Tibial artery (tissue), 4 donors: ENCODE data around the gene SLC4A5.
A peak's percentile ranks its signal among the peaks of the same experiment; 100 is the strongest.
"Not testable (repeated sequence)": the region's sequence is repeated elsewhere in the genome, so short reads cannot be mapped to it uniquely, and the experiment has no call there.

Source experiments
- DNase-seq, 2 donors: peaks; one replicate each; pipeline ENCODE4 v3.0.0-alpha.2; 2019
- H3K27ac ChIP-seq, 2 donors: fragments of 200-600 bp; sonication (generic) in 1 of 2; 1 replicate in 1 of 2; 2 replicates in 1 of 2; pipeline ENCODE4 v1.5.1; 2018 to 2019; ENCODE audit warnings: mild to moderate bottlenecking in 1 of 2
- H3K27me3 ChIP-seq, 2 donors: fragments of 200-600 bp; sonication (generic) in 1 of 2; one replicate each; pipeline versions ENCODE4 v1.5.1 to v1.6.0; 2016 to 2019
- H3K36me3 ChIP-seq, 3 donors: fragments of 200-600 bp; sonication (generic) in 2 of 3; one replicate each; pipeline ENCODE4 v1.5.1; 2016 to 2019; ENCODE audit warnings: mild to moderate bottlenecking in 2 of 3
- H3K4me1 ChIP-seq, 4 donors: fragments of 200-600 bp; sonication (generic) in 2 of 4; 1 replicate in 3 of 4; 2 replicates in 1 of 4; pipeline ENCODE4 v1.5.1; 2016 to 2019
- H3K4me3 ChIP-seq, 2 donors: fragments of 200-600 bp; sonication (generic) in 1 of 2; 1 replicate in 1 of 2; 2 replicates in 1 of 2; pipeline ENCODE4 v1.5.1; 2018 to 2019; ENCODE audit warnings: mild to moderate bottlenecking in 2 of 2
- H3K9me3 ChIP-seq, 3 donors: fragments of 200-600 bp; sonication (generic) in 1 of 3; one replicate each; pipeline ENCODE4 v1.5.1; 2016 to 2019
- intact Hi-C: fragments of 100-400 bp; cut with DNase I; formaldehyde crosslinking; loops from one replicate; pipeline ENCODE4 v1.15.0; 2023; ENCODE audit warnings: low total_unique reads
- TF ChIP-seq, protein P1 (sequence below), 2 experiments: fragments of 200-600 bp in 1 of 2; fragments of 450-650 bp in 1 of 2; IDR thresholded peaks; one replicate each; pipeline ENCODE4 v1.5.1; 2017 to 2019; ENCODE audit warnings: antibody characterized with exemption in 2 of 2, mild to moderate bottlenecking in 1 of 2, moderate library complexity in 1 of 2

SLC4A5 gene

DNA sequence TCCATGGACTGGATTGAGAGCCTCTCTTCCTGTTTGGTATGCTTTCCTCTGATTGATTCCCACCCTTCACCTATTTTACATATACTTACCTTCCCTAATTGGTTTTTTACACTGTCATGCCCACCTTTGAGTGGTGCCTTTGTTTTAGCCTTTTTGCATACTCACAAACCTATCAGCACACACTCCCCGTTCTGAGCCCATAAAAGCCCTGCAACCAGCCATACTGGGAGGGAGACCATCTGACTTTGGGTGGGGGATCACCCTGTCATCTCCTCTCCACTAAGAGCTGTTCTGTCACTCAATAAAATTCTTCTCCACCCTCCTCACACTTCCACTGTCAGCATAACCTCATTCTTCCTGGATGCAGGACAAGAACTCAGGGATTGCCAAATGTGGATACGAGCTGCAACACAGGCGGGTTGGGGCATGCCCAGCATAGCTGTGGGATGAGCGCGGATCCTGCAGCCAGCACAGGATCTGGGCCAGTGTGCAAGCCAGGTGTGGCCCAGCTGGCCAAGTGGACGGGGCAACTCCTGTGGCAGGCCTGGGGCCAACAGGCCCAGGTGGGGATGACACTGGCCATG is 155.1 kb downstream of the SLC4A5 start:
- Histone ChIP-seq H3K9me3 (no peaks in the 10 kb centered on the region), H3K4me3 (no peak overlapping the region), H3K27me3 (no peaks in the 10 kb centered on the region), H3K27ac (no peak overlapping the region), H3K4me1 (no peaks in the 10 kb centered on the region), H3K36me3 (no peaks in the 10 kb centered on the region)
- TF ChIP-seq, protein P1, sequence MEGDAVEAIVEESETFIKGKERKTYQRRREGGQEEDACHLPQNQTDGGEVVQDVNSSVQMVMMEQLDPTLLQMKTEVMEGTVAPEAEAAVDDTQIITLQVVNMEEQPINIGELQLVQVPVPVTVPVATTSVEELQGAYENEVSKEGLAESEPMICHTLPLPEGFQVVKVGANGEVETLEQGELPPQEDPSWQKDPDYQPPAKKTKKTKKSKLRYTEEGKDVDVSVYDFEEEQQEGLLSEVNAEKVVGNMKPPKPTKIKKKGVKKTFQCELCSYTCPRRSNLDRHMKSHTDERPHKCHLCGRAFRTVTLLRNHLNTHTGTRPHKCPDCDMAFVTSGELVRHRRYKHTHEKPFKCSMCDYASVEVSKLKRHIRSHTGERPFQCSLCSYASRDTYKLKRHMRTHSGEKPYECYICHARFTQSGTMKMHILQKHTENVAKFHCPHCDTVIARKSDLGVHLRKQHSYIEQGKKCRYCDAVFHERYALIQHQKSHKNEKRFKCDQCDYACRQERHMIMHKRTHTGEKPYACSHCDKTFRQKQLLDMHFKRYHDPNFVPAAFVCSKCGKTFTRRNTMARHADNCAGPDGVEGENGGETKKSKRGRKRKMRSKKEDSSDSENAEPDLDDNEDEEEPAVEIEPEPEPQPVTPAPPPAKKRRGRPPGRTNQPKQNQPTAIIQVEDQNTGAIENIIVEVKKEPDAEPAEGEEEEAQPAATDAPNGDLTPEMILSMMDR (IDR thresholded peaks at IDR 0.05) = no peak
- DNase-seq = no peak
- intact Hi-C loops = no loop called here

DNA sequence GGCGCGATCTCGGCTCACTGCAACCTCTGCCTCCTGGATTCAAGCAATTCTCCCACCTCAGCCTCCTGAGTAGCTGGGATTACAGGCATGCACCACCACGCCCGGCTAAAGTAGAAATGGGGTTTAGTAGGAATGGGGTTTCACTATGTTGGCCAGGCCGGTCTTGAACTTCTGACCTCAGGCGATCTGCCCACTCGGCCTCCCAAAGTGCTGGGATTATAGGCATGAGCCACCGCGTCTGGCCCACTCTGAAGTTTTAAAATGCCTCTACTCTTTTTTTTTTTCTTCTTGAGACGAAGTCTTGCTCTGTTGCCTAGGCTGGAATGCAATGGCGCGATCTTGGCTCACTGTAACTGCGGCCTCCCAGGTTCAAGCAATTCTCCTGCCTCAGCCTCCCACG is 156.5 kb downstream of the SLC4A5 start:
- H3K9me3 ChIP-seq, H3K36me3 ChIP-seq, H3K27ac ChIP-seq, intact Hi-C loops, DNase-seq, H3K4me1 ChIP-seq, H3K4me3 ChIP-seq, H3K27me3 ChIP-seq: not testable (repeated sequence)

DNA sequence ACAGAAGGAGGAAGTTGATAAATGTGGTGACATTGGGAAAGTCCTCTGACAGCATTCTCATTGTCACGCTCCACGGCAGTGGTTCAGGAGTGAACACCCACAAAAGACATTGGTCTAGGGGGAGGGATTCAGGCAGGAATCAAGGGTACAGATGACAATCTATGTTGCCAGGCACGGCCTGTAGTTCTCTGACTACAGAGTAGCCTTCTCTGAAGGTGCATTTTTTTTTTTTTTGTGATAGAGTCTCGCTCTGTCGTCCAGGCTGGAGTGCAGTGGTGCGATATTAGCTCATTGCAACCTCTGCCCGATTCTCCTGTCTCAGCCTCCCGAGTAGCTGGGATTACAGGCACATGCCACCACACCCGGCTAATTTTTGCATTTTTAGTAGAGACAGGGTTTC is 157.2 kb downstream of the SLC4A5 start:
- Histone ChIP-seq H3K27me3 (no peaks in the 10 kb centered on the region), H3K4me1 (no peaks in the 10 kb centered on the region), H3K4me3 (no peak overlapping the region), H3K9me3 (no peaks in the 10 kb centered on the region), H3K36me3 (no peaks in the 10 kb centered on the region), H3K27ac (no peak overlapping the region)
- TF ChIP-seq, protein P1 (IDR thresholded peaks at IDR 0.05) = no peak
- intact Hi-C loops = no loop called here
- DNase-seq = no peak

DNA sequence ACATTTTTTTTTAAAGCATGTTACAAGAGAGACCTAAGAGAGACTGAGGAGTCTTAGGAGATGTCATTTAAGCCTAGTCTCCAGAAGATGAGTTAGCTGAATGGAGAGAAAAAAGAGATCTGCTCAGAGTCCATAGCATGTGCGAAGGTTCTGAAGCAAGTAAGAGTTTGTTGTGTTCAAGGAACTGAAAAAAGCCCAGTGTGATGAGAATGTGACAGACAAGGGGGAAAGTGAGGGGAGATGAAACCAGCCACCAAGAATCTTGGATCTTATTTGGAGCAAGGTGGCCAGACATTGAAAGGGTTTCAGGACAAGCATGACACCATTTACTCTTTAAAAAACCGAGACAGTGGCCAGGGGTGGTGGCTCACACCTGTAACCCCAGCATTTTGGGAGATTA is 159.3 kb downstream of the SLC4A5 start:
- TF ChIP-seq, protein P1 (IDR thresholded peaks at IDR 0.05) = no peak
- intact Hi-C loops = no loop called here

DNA sequence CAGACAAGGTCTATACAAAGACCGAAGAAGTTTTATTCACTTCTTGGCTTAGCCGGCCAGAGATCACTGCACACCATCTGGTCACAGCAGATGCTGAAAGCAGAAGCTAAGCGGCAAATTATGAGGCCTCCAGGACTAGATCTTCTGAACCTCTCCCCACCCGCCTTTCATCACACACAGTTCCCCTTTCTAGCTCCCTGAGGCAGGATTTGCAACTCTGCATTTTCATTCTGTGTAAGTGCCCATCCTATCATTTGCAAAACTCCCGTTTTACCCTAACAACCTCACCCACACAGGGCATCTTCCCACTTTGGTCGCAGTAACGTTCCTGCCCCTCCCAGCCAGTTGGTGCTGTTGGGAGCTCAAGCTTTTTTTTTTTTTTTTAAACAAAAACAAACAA is 161.5 kb downstream of the SLC4A5 start:
- Histone ChIP-seq H3K9me3 (no peaks in the 10 kb centered on the region), H3K27me3 (no peaks in the 10 kb centered on the region), H3K4me3 (no peak overlapping the region), H3K36me3 (no peaks in the 10 kb centered on the region), H3K27ac (no peak overlapping the region), H3K4me1 (peaks cover 0 to 18% (median 10%) of the 10 kb centered on the region in 4 donors)
- DNase-seq = peak in 1 of 2 donors; percentile 63
- TF ChIP-seq, protein P1 (IDR thresholded peaks at IDR 0.05) = no peak
- intact Hi-C loops = loop anchor here (2.0 kb wide), 1 partner anchor 17 kb away; the partner anchor contains the start of gene MTHFD2

More for the DNA sequence above, 159.3 kb downstream of the SLC4A5 start:
- Histone ChIP-seq H3K36me3 (no peaks in the 10 kb centered on the region), H3K9me3 (no peaks in the 10 kb centered on the region), H3K27me3 (no peaks in the 10 kb centered on the region), H3K4me3 (no peak overlapping the region), H3K4me1 (peaks cover 0 to 8% (median 0%) of the 10 kb centered on the region in 4 donors), H3K27ac (no peak overlapping the region)
- no peak for DNase-seq

DNA sequence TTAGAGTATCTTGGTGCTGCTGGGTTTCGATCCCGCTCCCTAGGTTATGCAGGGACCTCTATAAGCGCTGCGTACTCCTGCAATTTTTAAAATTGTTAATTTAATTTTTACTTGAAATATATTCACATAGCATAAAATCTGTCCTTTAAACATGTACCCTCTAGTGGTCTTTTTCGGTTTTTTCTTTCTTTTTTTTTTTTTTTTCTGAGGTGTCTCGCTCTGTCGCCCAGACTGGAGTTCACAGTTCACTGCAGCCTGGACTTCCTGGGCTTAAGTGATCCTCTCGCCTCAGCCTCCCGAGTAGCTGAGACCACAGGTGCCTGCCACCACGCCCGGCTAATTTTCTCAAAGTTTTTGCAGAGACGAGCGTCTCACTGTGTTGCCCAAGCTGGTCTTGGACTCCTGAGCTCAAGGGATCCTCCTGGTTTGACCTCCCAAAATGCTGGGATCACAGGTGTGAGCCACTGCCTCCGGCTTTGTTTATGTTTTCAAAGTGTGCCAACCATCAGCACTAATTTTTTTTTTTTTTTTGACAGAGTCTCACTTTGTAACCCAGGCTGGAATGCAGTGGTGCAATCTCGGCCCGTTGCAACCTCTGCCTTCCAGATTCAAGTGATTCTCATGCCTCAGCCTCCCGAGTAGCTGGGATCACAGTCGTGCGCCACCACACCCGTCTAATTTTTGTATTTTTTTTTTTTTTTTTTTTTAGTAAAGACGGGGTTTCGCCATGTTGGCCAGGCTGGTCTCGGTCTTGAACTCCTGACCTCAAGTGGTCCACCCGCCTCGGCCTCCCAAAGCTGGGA is 164.0 kb downstream of the SLC4A5 start:
- DNase-seq = no peak
- TF ChIP-seq, protein P1 (IDR thresholded peaks at IDR 0.05) = peak in 1 of 2 experiments; percentile 35
- intact Hi-C loops = no loop called here
- Histone ChIP-seq H3K36me3 (no peaks in the 10 kb centered on the region), H3K4me3 (peak overlapping the region; percentile 81 to 84), H3K4me1 (peaks cover 0 to 42% (median 21%) of the 10 kb centered on the region in 4 donors), H3K27ac (peak overlapping the region in 1 of 2 donors; percentile 94), H3K27me3 (no peaks in the 10 kb centered on the region), H3K9me3 (no peaks in the 10 kb centered on the region)
